HG03469 (cell line): ENCODE results near the gene SNX21.

Source experiments
- ATAC-seq: cut with Tn5 transposase; IDR thresholded peaks from one replicate; pipeline ENCODE4 v1.9.1; 2021; ENCODE audit warnings: mild to moderate bottlenecking, moderate library complexity, moderate number of reproducible peaks; ENCODE audit not compliant: unreplicated experiment

SNX21 gene

DNA sequence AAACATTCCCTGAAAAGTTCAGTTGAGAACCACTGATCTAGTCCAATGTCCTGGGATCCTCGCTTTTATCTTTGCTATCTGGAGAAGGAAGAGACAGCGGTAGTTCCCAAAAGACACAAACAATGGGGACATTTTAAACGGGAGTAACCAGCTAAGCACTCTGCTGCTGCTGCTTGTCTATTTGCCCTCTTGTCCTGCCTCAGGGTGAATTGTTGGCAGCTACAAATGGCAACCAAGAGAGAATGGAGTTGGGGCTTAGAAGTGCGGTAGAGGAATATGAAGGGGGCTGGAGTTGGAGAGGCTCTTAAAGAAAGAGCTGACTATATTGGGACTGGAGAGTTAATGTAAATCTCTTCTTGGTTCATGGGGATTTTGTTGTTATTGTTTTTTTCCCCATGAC lies 41.0 kb downstream of the SNX21 start:
- no peak for ATAC-seq

DNA sequence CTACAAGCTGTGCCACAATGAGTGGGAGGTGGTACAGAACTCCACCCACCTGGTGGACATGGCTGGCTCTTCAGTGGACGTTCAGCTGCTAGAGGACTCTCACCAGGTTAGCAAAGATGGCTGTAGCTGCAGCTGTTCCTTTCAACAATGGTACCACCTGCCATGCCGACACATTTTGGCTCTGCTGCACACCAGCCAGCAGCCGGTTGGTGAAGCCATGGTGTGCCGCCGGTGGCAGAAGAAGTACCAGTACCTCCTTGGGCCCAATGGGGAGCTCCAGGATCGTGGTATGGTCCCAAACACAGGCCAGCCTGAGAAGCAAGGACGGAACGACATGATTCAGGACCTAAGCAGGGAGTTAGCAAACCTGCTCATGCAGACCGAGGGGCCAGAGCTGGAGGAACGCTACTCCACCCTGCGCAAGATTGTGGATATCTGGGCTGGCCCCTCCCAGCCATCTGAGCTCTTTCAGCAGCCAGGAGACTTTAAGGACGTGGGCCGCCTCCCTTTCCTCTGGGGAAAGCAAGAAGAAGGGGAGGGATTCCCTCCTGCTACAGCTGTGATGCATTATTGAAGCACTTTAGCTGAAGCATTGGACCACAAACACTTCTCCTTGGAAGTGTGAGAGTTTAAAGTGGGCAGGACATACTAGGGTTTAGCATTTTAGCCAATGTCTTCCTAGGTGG lies 44.6 kb downstream of the SNX21 start:
- no peak for ATAC-seq

DNA sequence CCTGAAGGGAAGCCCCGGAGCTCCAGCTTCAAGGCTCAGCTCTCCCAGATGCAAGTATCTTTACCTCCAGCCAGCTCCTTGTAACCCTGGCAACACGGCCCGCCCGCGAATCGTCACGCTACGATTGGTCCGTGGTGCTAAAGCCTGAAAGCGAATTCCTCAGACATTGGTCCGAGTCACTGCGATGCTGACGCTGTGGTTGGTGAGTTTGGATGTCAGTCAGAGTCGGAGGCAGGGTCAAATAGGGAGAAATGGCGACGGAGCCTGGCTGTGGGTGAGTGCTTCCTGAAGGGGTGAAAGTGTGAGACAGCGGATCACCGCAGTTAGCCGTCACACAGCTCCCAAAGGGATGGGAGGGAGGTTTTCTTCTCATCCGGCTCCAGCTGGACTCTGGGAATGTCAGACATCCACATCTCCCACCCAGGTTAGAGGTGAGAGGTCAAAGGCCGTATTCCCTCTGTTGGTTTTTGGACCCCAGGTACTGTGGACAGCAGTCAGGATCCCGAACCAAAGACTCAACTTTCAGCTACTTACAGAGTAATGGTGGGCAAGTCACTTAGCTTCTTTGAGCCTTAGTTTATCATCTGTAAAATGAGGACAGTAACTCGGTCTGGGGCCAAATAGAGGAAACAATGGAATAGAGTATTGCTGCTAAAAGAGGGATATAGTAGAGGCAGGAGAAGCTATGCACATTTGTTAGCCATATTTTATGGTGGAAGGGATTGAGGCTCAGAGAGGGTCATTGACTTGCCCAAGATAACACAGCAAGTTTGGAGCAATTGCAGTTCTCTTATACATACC lies 47.6 kb downstream of the SNX21 start, which contains the start of gene ZSWIM1:
Gene ZSWIM1 (plus strand): TSS at position 240 of the 801 bp plus-strand sequence. CDS start 1,366 bp downstream, outside the sequence.
- ATAC-seq = peak; percentile 90

DNA sequence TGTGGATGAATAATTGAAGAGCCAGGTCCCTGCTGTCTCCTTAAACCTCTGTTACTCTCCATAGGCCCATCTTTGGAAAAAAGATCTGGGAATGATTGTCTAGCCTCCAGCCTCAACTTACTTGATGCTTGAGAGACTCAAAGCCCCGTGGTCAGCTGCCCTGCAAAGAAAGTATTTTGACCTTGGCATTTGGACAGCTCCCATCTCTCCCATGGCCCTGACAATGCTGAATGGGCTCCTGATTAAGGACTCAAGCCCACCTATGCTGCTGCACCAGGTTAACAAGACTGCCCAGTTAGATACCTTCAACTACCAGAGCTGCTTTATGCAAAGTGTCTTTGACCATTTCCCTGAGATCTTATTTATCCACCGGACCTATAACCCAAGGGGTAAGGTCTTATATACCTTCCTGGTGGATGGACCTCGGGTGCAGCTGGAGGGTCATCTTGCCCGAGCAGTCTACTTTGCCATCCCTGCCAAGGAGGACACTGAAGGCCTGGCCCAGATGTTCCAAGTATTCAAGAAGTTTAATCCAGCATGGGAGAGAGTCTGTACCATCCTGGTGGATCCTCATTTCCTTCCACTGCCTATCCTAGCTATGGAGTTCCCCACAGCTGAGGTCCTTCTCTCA lies 49.0 kb downstream of the SNX21 start:
- ATAC-seq = no peak

DNA sequence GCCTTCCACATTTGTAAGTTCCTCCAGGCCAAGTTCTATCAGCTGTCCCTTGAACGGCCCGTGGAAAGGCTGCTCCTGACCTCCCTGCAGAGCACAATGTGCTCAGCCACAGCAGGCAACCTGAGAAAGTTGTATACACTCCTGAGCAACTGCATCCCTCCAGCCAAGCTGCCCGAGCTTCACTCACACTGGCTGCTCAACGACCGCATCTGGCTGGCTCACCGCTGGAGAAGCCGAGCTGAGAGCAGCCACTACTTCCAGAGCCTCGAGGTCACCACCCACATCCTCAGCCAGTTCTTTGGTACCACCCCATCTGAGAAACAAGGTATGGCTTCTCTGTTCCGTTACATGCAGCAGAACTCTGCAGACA lies 49.5 kb downstream of the SNX21 start:
- no peak for ATAC-seq

DNA sequence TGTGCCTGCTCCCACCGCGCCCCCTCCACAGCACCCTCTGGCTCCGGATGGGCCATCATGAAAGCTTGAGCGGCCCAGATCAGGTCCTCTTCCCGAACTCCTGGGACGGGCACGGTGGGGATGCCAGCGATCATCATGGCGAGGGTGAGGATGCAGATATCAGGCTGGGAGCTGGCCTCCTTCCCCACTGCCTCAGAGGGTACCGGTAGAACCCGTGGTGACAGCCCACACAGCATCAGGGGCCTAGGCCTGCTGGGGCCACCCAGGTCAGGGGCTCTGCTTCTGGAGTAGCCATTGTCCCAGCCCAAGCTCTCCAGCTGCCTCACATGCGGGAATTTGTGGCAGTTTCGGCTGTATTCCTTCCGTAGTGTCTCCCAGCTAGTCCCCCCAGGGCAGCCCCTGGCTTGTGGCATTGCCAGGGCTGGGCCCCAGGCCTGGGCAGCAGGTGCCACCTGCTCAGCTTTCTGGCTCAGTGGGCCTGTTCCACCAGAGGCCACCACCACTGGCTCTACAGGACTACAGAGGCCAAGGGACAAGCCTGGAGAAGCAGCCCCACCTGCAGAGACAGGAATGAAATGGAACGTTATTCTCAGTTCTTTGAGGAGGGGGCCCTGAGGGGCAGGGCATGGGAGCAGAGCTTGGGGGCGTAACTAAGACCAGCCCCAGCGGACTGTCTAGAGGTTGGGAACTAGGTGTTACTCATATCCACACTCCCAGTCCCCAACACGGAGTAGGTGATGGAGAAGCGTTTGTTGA lies 53.2 kb downstream of the SNX21 start:
- ATAC-seq = no peak

DNA sequence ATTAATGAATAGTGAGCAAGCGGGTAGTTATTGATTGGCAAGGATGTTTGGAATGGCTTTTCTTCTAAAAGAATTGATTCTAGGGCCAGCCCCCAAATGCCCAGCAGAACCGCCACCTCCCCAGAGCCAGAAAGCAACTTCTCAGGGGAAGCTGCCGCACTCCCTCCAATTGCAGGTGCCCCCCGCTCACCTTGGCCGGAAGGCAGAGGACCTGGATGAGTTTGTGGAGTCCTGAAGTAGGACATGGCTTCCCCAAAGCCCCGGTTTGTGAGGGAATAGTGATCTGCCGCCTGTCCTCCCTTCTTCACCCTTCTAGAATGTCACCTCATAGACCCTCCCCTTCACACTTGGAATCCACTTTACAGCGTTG lies 53.7 kb downstream of the SNX21 start, which contains the start of gene SPATA25:
Gene SPATA25 (minus strand): TSS at position 277 of the 370 bp plus-strand sequence. CDS start 32 bp downstream, at position 245.
- no peak for ATAC-seq

DNA sequence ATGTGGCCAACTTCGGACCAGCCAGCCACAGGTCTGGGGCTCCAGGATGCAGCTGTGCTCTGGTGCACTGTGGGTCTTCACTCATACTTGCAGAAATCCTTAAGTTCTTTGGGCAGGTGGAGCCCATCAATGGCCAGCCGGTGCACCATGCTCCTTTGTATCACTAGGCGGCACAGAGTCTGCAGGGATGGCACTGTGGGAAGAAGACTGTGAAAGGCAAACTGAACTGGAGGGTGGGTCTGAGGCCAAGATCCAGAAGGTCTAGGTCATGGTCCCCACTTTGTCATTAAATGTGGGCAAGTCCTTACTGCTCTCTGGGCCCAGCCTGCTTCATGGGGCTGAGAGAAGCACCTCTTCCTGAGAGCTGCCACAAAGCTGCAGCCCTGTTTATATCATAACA lies 55.1 kb downstream of the SNX21 start:
- no peak for ATAC-seq

DNA sequence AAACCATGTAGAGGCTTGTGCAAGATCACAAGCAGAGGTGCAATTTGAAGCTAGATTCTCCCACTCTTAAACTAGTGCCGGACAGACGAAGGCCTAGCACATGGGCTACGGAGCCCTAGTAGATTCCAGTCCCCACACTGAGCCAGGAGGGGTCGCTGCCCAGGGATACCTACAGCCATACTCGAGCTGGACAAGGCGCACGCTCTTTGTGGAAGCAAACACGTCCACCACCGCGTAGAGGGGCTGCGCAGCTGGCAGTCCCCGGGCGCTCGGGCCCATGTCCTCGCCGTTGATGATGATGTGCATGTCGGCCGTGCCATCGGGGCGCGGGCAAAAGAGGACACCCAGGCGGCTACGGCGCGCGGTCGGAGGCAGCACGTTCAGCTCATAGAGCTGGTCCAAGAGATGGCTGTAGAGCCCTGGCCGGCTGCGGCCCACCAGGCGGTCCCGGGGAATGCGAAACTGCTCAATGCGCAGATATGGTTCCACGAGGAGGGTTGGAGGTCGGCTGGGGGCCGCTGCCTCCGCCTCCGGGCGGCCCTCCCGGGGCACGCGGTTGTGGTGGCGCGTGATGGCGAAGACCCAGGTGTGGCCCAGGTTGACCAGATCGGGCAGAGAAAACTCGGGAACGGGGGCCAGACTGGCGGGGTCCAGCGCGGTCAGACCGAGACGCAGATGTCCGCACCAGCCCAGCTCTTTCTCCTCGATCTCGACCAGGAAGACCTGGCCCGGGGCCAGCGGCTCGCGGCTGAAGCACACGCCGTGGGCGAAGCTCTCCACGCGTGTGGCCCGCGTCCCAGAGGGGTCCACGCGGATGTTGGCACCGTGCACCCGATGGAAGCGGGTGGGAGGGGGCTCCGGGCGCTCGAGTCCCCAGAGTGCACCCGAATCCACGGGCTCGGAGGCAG lies 56.7 kb downstream of the SNX21 start:
- ATAC-seq = no peak

DNA sequence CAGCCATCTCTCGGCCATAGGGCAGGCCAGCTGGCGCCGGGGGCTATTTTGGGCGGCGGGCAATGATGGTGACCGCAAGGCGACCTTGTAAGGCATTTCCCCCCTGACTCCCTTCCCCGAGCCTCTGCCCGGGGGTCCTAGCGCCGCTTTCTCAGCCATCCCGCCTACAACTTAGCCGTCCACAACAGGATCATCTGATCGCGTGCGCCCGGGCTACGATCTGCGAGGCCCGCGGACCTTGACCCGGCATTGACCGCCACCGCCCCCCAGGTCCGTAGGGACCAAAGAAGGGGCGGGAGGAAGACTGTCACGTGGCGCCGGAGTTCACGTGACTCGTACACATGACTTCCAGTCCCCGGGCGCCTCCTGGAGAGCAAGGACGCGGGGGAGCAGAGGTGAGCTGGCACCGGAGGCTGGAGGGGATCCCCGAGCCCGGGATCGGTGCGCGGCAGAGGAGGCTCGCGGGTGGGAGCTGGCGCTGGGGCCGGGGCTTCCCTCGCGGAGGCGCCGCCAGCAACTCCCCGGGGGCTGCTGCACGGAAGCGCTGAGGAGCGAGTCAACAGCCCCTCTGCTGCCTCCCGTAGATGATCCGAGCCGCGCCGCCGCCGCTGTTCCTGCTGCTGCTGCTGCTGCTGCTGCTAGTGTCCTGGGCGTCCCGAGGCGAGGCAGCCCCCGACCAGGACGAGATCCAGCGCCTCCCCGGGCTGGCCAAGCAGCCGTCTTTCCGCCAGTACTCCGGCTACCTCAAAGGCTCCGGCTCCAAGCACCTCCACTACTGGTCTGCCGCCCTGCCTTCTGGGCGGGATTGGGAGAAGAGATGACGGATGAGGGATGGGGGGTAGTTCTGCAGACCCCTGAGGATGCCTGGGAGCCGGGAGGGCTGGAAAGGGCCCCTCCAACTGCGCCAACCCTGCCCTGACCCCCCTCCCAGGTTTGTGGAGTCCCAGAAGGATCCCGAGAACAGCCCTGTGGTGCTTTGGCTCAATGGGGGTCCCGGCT lies 57.7 kb downstream of the SNX21 start, which contains the start of the genes CTSA and NEURL2:
Gene CTSA (plus strand): TSS at position 351 of the 999 bp plus-strand sequence. CDS start 234 bp downstream, at position 585.
Gene NEURL2 (minus strand): TSS at position 224 of the 999 bp plus-strand sequence. CDS start 217 bp downstream, at position 7.
- no peak for ATAC-seq

DNA sequence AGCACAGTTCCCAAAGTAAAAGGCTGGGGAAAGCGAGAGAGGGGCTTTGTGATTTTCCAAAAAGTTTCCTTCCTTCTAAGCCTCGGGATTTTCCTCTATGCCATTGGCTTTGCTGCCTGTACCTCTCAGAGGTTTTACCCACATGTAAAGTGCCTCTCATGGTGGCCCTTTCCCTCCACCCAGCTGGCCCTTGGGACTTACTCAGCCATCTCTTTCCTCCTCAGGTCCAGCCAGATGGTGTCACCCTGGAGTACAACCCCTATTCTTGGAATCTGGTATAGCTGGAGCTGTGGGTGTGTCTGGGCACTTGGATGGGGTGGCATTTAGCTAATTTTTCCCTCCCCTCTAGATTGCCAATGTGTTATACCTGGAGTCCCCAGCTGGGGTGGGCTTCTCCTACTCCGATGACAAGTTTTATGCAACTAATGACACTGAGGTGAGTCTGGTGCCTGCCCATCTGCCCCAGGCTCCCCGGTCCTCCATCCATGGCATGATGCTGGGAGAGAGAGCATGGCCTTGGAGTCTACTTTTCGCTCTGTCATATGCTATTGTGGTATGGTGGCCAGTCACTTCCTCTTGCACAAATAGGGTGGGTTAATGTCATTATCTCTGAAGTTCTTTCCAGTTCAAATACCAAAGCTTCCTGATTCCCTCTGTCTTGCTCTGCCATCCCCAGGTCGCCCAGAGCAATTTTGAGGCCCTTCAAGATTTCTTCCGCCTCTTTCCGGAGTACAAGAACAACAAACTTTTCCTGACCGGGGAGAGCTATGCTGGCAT lies 58.6 kb downstream of the SNX21 start:
- ATAC-seq = no peak
